Inflammatory macrophage treated with lipopolysaccharide for 4 hours (primary cell): ENCODE data around the gene AGBL5.

Experiments
- DNase-seq: peaks from one replicate; pipeline ENCODE4 v3.0.0-alpha.2; 2020

Gene AGBL5

GRCh38 chr2:27050996-27051901, at the start of gene AGBL5:
Gene AGBL5, plus strand, starts transcription at chr2:27051668. Its CDS starts 1,291 bp downstream, at chr2:27052959.
- peak; percentile 92 for DNase-seq

GRCh38 chr2:27001950-27002349, 49.5 kb upstream of the AGBL5 start:
- DNase-seq: peak; percentile 10

- peak; percentile 55 for DNase-seq
Measured at GRCh38 chr2:27003007-27003406, 48.5 kb upstream of the AGBL5 start.

GRCh38 chr2:27003857-27004256, 47.6 kb upstream of the AGBL5 start:
- peak; percentile 83 for DNase-seq

GRCh38 chr2:27006602-27007415, 44.7 kb upstream of the AGBL5 start:
- DNase-seq: no peak

GRCh38 chr2:27007416-27008374, 43.8 kb upstream of the AGBL5 start:
- no peak for DNase-seq

- no peak for DNase-seq
Measured at GRCh38 chr2:27008678-27009077, 42.8 kb upstream of the AGBL5 start.

GRCh38 chr2:27009083-27009482, 42.4 kb upstream of the AGBL5 start:
- peak; percentile 57 for DNase-seq

- DNase-seq: no peak
Measured at GRCh38 chr2:27009716-27010115, 41.8 kb upstream of the AGBL5 start.

GRCh38 chr2:27010139-27010538, 41.3 kb upstream of the AGBL5 start:
- DNase-seq: no peak

- DNase-seq: no peak
Measured at GRCh38 chr2:27013738-27014137, 37.7 kb upstream of the AGBL5 start.

- DNase-seq: no peak
Measured at GRCh38 chr2:27014771-27015433, 36.6 kb upstream of the AGBL5 start.

- DNase-seq: peak; percentile 57
Measured at GRCh38 chr2:27016801-27017325, 34.6 kb upstream of the AGBL5 start.

- no peak for DNase-seq
Measured at GRCh38 chr2:27018142-27018541, 33.3 kb upstream of the AGBL5 start.

GRCh38 chr2:27019459-27019858, 32.0 kb upstream of the AGBL5 start:
- no peak for DNase-seq

- DNase-seq: no peak
Measured at GRCh38 chr2:27019931-27020855, 31.3 kb upstream of the AGBL5 start.

- DNase-seq: no peak
Measured at GRCh38 chr2:27021253-27022049, 30.0 kb upstream of the AGBL5 start.

- DNase-seq: no peak
Measured at GRCh38 chr2:27023740-27024139, 27.7 kb upstream of the AGBL5 start.

- no peak for DNase-seq
Measured at GRCh38 chr2:27024188-27024587, 27.3 kb upstream of the AGBL5 start.

GRCh38 chr2:27024812-27025211, 26.7 kb upstream of the AGBL5 start:
- no peak for DNase-seq
